ENCODE measurements around the gene NHLRC4.
A peak's percentile ranks its signal among the peaks of the same experiment; 100 is the strongest.

The NHLRC4 gene

DNA sequence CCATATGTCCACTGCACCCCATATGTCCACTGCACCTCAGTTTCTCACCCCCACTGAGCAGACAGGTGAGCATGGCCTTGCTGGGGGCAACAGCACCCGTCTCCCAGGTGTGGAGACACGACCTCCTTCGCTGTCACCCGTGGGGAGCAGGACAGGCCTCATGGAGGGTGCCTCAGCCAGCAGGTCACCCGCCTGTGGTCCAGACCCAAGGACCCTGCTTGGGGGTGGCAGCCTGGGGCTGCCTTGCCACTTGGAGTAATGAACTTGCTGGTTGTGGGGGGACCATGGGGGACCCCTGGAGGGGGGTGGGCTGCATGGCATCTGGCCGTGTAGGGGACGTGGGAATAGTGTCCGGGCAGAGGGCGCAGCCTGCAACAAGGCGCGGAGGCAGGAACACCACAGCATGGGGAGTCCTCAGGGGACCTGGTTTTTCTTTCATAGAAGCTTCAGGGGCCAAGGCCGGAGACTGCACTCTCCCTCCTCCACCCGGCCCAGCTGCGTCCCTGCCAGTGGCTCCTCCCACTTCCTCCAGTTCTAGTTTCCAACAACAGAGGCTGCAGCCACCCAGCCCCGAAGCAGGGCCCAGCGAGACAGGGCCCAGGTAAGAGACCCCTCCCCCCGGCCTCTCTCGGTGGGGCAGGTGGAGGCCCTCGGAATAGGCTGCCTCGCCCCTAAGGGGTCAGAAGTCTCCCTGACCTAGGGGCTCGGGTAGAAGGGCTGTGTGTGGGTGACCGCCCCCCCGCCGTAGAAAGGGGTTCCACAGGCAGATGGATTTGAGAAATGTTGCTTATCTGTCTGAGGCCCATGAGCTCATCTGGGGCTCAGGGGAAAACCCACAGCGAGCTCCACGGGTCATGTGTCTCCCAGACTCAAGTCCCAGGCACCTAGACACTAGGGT is at the start of gene NHLRC4:
NHLRC4 (plus strand) TSS at position 531 of the 898 bp plus-strand sequence. CDS start 1,043 bp downstream, outside the sequence.
- peak; percentile 67 for DNase-seq (ENCODE audit: low spot score)

DNA sequence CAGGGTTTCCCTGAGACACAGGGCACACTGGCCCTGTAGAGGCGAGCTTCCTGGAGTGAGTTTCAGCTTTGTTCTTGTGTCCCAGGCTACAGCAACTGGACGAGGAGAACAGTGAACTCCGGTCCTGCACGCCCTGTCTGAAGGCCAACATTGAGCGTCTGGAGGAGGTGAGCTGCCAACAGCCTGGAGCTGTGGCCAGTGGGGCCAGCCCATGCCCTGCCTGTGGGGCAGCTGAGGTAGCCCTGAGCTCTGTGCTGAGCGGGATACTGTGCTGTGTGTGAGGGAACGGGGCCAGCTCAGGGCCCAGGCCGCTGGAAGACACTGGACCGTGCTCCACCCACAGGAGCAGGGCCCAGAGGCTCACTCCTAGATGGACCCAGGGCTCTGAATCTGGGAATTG is 47.9 kb upstream of the NHLRC4 start:
- no peak for DNase-seq (ENCODE audit: low spot score)

DNA sequence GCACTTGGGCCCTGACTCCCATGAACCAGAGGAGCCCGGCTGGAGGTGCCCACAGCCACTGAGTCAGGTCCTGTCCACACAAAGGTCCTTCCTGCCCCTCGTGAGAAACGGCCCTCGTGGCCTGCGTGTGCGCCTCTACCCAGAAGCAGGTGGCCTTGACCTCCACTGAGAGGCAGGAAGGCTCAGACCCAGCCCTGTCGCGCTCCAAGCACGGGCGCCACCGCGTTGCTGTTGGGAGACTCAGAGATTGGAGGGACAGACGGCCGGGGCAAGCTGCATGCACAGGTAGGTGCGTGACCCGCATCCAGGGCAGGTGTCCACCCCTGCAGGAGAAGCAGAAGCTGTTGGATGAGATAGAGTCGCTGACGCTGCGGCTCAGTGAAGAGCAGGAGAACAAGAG is 47.4 kb upstream of the NHLRC4 start:
- no peak for DNase-seq (ENCODE audit: low spot score)

DNA sequence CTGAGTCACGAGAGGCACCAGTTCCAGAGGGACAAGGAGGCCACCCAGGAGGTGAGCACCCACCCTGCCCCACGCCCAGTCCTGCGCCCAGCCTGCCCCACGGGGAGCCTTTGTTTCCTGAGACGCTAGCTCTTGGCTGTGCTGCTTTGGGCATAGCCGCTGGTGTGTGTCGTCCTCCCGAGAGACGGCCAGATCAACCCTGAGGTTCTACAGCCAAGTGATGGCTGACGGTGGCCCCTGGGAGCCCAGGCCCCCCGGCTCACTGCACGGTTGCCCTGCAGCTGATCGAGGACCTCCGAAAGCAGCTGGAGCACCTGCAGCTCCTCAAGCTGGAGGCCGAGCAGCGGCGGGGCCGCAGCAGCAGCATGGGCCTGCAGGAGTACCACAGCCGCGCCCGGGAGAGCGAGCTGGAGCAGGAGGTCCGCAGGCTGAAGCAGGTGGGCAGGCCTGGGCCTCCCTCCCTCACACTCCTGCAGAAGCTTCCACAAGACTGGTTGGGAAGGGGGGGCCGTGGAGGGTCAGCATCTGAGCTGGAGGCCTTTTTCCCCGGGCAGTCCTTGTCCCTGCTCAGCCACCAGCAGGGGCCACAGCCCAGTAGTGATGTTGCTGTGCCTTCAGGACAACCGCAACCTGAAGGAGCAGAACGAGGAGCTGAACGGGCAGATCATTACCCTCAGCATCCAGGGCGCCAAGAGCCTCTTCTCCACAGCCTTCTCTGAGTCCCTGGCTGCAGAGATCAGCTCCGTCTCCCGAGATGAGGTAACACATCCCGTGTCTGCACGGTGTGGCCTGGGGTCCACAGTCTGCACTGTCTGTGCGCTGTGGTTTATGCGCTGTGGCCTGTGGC is 46.7 kb upstream of the NHLRC4 start:
- DNase-seq (ENCODE audit: low spot score), result no peak

- DNase-seq (ENCODE audit: low spot score), result no peak
These were observed 46.0 kb upstream of the NHLRC4 start for GRCh38 chr16:520847-521246.

DNA sequence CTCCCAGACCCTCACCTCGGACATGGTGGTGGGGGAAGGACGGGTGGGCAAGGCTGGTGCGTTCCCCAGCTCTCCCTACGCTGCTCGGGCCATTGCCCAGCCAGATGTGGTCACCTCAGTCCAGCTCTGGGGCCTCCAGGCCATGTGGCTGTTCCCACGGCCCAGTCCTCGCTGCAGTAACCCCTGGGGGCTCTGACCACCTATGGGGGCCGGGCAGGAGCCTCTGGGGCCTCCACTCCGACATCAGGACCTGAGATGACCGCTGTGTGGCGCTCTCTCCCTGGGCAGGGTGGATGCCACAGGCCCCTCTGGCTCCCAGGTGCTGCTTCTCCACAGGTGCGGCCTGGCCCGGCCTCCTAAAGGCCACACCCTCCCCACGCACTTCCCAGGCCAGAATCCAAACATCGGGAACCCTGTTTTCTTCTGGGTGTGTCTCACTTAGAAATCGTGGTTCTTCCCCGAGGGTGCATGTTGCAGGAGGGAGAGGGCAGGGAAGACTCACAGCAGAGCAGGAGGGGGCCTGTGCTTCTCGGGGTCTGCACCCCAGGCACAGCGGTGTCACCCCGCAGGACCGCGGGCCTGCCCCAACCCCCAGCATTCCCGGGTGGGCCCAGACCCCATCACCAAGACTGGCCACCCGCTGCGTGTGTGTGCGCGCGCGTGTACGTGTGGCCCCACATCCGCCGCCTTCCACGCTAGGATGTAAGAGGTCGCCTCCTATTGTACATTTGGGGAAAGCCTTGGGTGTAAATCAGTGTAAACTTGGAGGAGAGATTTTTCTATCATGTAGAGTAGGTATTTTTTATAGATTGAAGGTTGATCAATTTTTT is 45.2 kb upstream of the NHLRC4 start:
- no peak for DNase-seq (ENCODE audit: low spot score)

DNA sequence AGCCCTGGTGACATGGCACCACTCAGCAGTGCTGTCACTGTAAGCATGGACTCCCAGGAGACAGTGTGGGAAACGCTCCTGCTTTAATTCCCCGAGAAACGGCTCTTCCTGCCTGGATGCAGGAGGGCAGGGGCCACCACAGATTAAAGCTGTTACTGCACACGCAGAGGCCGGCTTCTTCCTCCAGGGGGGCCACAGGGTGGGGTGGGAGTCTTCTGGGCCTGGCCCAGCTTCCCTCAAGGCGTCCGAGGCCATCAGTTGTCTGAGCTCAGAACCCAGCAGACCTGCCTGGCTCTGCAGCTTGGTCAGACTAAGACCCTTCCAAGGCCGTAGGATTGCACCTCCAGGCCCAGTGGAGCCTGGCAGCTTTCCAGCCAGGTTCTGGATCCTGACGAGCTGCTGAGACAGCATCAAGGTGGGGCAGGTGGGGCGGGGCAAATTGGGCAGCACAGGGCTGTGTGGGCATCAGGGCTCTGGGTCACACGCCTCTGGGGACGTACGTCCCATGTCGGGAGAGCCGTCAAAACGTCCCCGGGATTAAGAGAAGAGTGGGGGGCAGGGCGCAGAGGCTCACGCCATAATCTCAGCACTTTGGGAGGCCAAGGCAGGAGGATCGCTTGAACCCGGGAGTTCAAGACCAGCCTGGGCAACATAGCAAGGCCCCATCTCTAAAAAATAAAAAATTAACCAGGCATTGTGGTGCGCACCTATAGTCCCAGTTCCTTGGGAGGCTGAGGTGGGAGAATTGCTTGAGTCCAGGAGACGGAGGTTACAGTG is 44.3 kb upstream of the NHLRC4 start:
- DNase-seq (ENCODE audit: low spot score), result no peak

GRCh38 chr16:523097-523741 is 43.6 kb upstream of the NHLRC4 start:
- no peak for DNase-seq (ENCODE audit: low spot score)

- no peak for DNase-seq (ENCODE audit: low spot score)
These were observed 42.3 kb upstream of the NHLRC4 start for GRCh38 chr16:524274-525040.

DNA sequence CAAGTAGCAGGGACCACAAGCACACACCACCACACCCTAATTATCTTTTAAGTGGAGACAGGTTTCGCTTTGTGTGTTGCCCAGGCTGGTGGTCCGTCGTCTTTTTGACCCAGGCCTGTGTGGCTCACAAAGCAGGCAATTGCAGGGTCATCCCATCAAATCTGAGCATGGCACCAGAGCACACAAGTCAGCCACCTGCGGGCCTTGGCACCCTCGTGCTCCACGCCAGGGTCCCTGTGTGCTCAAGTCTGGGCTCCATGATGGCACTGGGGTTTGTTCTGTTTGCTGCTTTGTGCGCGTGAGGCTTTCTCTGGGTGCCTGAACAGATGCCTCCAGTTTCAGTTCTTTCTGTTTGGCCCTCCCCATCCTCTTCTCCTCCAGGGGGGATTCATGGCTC is 41.7 kb upstream of the NHLRC4 start:
- DNase-seq (ENCODE audit: low spot score), result no peak

- peak; percentile 81 for DNase-seq (ENCODE audit: low spot score)
These were observed 41.2 kb upstream of the NHLRC4 start for GRCh38 chr16:525520-526180.

DNA sequence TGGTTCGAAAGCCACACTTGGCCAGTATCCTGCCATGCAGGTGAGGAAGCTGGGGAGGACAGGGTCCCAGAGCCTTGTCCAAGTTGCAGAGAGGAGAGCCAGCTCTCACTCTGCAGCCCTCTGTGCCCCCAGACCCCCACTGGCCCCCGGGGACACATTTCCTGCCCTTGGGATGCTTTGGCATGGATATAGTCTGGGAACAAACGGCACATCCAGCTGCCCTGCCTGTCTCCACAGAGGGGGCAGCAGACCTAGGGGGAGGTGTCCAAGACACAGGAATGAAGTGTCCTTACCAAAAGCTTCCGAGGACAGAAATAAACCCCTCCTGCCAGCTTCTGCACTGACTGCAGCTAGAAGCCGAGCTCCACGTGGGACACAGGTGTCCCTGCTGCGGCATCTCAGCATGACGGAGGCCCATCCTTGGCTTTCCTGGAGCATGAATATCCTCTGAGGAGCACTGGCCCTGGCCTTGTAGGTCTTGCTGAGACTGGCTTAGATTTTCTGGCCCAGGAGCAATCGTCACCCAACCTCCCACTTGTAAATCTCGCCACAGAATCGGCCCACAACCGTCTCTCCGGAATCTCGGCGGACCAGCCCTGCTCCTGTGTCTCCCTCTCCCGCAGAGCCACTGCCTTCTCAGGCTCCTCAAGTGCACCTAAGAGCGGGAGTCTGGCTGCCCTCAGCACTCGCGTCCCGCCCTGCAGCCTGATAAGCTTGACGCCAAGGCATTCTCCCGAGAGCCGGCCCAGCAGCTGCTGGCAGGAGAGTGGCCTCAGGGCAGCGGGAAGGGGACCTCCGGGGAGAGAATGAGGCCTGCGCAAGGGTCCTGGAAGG is 40.4 kb upstream of the NHLRC4 start:
- no peak for DNase-seq (ENCODE audit: low spot score)

DNA sequence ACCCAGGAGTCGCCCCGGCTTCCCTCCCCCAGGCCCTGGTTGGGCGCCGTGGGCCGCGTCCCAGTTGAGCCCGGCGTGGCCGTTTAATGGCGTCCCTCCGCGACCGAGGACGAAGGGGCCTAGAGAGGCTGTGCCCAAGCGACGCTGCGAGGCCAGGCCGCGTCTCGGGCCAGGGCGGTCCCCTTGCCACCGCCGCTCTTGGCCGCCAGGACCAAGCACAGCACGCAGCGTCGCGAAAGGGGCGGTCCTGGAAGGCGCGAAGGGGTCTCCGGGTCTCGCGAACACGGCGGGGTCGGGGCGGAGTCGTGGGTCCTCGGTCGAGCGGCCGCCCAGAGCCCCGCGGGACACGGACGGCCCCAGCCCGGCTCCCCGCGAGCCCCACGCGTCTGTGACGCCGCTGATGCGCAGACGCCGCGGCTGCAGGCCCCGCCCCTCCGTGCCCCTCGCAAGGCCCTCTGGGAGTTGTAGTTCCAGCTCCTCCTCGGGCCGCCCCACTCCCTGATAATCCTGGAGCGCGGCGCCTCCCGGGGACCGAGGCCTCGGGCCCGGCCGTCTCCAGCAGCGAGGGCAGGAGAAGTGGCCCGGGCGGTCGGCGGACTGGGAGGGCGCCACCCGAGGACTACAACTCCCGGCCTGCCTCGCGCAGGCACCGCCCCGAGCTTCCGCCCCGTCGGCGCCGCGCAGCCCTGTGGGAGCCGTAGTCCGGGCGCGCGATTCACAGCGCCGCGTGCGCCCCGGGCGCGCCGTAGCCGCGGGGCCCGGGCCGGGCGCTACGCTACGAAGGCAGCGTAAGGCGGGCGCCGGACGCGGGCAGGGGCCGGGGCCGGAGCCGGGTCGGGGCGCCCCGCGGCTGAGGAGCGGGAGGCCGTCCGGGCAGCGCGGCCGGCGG is 39.5 kb upstream of the NHLRC4 start, which contains the start of gene CAPN15:
CAPN15 (plus strand) TSS at position 698 of the 889 bp plus-strand sequence. CDS start 19,127 bp downstream, outside the sequence.
- DNase-seq (ENCODE audit: low spot score), result peak; percentile 86

GRCh38 chr16:528111-529011 is 38.4 kb upstream of the NHLRC4 start:
- peak; percentile 59 for DNase-seq (ENCODE audit: low spot score)

- DNase-seq (ENCODE audit: low spot score), result no peak
These were observed 37.7 kb upstream of the NHLRC4 start for GRCh38 chr16:529012-529575.
